Effector CD4-positive, alpha-beta T cell (primary cell): Measurements from ENCODE around the gene OR5D13. TPM values are rescaled to one million over a fixed set of nuclear protein-coding genes. Genes with fewer than 3 reads are reported as not detected.

Source experiments
- DNase-seq: peaks from one replicate; pipeline ENCODE4 v3.0.0-alpha.2; 2020
- total RNA-seq: gene quantifications from one replicate; lab custom pipeline; 2026; lab: John Stamatoyannopoulos, UW

The OR5D13 gene
- not detected for total RNA-seq

GRCh38 chr11:55773138-55773537 is at the start of gene OR5D13:
TSS of gene OR5D13 (plus strand) at chr11:55773438. CDS start at chr11:55773438, 0 bp downstream.
- no peak for DNase-seq

- DNase-seq, result no peak
Observed at GRCh38 chr11:55726715-55727324, 46.4 kb upstream of the OR5D13 start.

GRCh38 chr11:55732936-55733335 is 40.3 kb upstream of the OR5D13 start:
- DNase-seq, result no peak

GRCh38 chr11:55791606-55792005 is 18.4 kb downstream of the OR5D13 start:
- DNase-seq, result no peak

GRCh38 chr11:55793321-55793720 is 20.1 kb downstream of the OR5D13 start:
- DNase-seq, result no peak

- no peak for DNase-seq
Observed at GRCh38 chr11:55795256-55795655, 22.0 kb downstream of the OR5D13 start, which contains the start of gene OR5D14. TSS of gene OR5D14 (plus strand) at chr11:55795556. CDS start at chr11:55795556, 0 bp downstream.

- DNase-seq, result no peak
Observed at GRCh38 chr11:55806248-55806647, 33.0 kb downstream of the OR5D13 start.

- no peak for DNase-seq
Observed at GRCh38 chr11:55811067-55811466, 37.8 kb downstream of the OR5D13 start, which contains the start of gene OR5L1. TSS of gene OR5L1 (plus strand) at chr11:55811367. CDS start at chr11:55811467, 100 bp downstream.

- DNase-seq, result no peak
Observed at GRCh38 chr11:55819330-55819729, 46.1 kb downstream of the OR5D13 start, which contains the start of gene OR5D18. TSS of gene OR5D18 (plus strand) at chr11:55819630. CDS start at chr11:55819630, 0 bp downstream.
